HepG2 (cell line): ENCODE results near the gene FEV. TPM values are rescaled to one million over a fixed set of nuclear protein-coding genes. Genes with fewer than 3 reads are reported as not detected.

Experiments
- ATAC-seq: fragments of 200-7000 bp; cut with Tn5 transposase; 3 replicates; pipeline ENCODE4 v1.9.1; 2020; ENCODE audit warnings: mild to moderate bottlenecking, moderate library complexity
- BruUV-seq: library from RNA; stranded (reverse); fragments of 400-500 nt; replicated peaks from 2 replicates; lab custom pipeline; 2021; lab: Mats Ljungman, UMichigan
- CTCF ChIA-PET: fragments of 300-600 bp; formaldehyde crosslinking; extraction: SDS; loops from one replicate; lab custom pipeline; 2021; ENCODE audit warnings: low total read pairs, inconsistent platforms, low intra/inter-chr PET ratio; lab: Yijun Ruan, JAX
- POLR2A ChIA-PET: fragments of 350-600 bp; sonication (Branson Sonifier 250); formaldehyde crosslinking; loops from one replicate; lab custom pipeline; 2020; ENCODE audit warnings: antibody characterized with exemption, inconsistent platforms; lab: Yijun Ruan, JAX
- DNase-seq: peaks from one replicate; pipeline ENCODE4 v3.0.0-alpha.2; 2015; ENCODE audit warnings: low spot score
- FAIRE-seq: peaks from 3 replicates; lab custom pipeline; 2011; peaks lifted over from hg19 to GRCh38; lab: Jason Lieb, UNC
- H2AFZ ChIP-seq: one replicate; pipeline ENCODE4 v1.6.1; 2011; ENCODE audit warnings: low read length, inconsistent platforms
- H3K27ac ChIP-seq: fragments of 300-600 bp; 3 replicates; pipeline ENCODE4 v1.8.0; 2011; ENCODE audit warnings: mixed run types, mild to moderate bottlenecking, mixed read lengths, low read length, inconsistent platforms; ENCODE audit not compliant: insufficient read depth; ENCODE audit errors: extremely low read length
- H3K27me3 ChIP-seq, 2 experiments: fragments of 200-600 bp in 1 of 2; 2 replicates in 1 of 2; 3 replicates in 1 of 2; pipeline versions ENCODE4 v1.6.0 to v1.8.0; 2011; ENCODE audit warnings: low read length in 2 of 2, mild to moderate bottlenecking in 2 of 2, moderate library complexity in 2 of 2, inconsistent platforms in 1 of 2; ENCODE audit not compliant: insufficient read depth in 2 of 2, control insufficient read depth in 1 of 2
- H3K36me3 ChIP-seq, 2 experiments: fragments of 200-600 bp in 1 of 2; replicated peaks in 1 of 2; 2 replicates in 1 of 2; 3 replicates in 1 of 2; pipeline versions ENCODE4 v1.5.1 to v1.8.0; 2011; ENCODE audit warnings: low read length in 2 of 2, inconsistent platforms in 1 of 2; ENCODE audit not compliant: insufficient read depth in 2 of 2, control insufficient read depth in 1 of 2
- H3K4me1 ChIP-seq: 2 replicates; pipeline ENCODE4 v1.5.1; 2012; ENCODE audit warnings: low read length, inconsistent platforms; ENCODE audit not compliant: insufficient read depth
- H3K4me2 ChIP-seq: 2 replicates; pipeline ENCODE4 v1.6.0; 2011; ENCODE audit warnings: low read depth, low read length, inconsistent platforms
- H3K4me3 ChIP-seq, 3 experiments: fragments of 200-600 bp in 1 of 3; sonication (generic), shearing (Covaris generic) in 1 of 3; replicated peaks in 1 of 3; 2 replicates each; pipeline ENCODE4 v1.5.1; 2011 to 2016; ENCODE audit warnings: low read length in 3 of 3, inconsistent platforms in 2 of 3, low read depth in 2 of 3, mild to moderate bottlenecking in 2 of 3, control low read depth in 1 of 3, mixed read lengths in 1 of 3; ENCODE audit not compliant: insufficient read depth in 1 of 3
- H3K79me2 ChIP-seq: one replicate; pipeline ENCODE4 v1.6.1; 2011; ENCODE audit warnings: low read length, inconsistent platforms; ENCODE audit not compliant: insufficient read depth
- H3K9ac ChIP-seq: 2 replicates; pipeline ENCODE4 v1.6.0; 2011; ENCODE audit warnings: mild to moderate bottlenecking, low read depth, low read length, inconsistent platforms; ENCODE audit not compliant: insufficient read depth
- H3K9me3 ChIP-seq: 2 replicates; pipeline ENCODE4 v1.5.1; 2012; ENCODE audit warnings: mild to moderate bottlenecking, low read length
- H4K20me1 ChIP-seq: 2 replicates; pipeline ENCODE4 v1.6.0; 2011; ENCODE audit warnings: inconsistent platforms, mild to moderate bottlenecking, low read length, moderate library complexity; ENCODE audit not compliant: insufficient read depth
- ATF1 ChIP-seq: IDR thresholded peaks from 2 replicates; pipeline ENCODE4 v1.6.1; 2016; ENCODE audit warnings: mild to moderate bottlenecking, control low read depth
- CREB1 ChIP-seq, 2 experiments: fragments of 450-650 bp in 1 of 2; IDR thresholded peaks; 2 replicates each; pipeline ENCODE4 v1.6.1; 2016 to 2017; ENCODE audit warnings: control low read depth in 1 of 2, mild to moderate bottlenecking in 1 of 2, missing compliant biosample characterization in 1 of 2, missing genetic modification characterization in 1 of 2
- FOSL2 ChIP-seq: sonication (generic); formaldehyde crosslinking; IDR thresholded peaks from 2 replicates; pipeline ENCODE4 v1.4.0; 2020; ENCODE audit warnings: missing genetic modification reagents
- FOXK1 ChIP-seq: sonication (generic); formaldehyde crosslinking; IDR thresholded peaks from 2 replicates; pipeline ENCODE4 v1.4.0; 2020; ENCODE audit warnings: low read depth, missing genetic modification reagents, borderline replicate concordance
- HOXA7 ChIP-seq: sonication (generic); formaldehyde crosslinking; IDR thresholded peaks from 2 replicates; pipeline ENCODE4 v1.8.1; 2022; ENCODE audit warnings: mild to moderate bottlenecking, missing genetic modification reagents, moderate library complexity
- JDP2 ChIP-seq: sonication (generic); formaldehyde crosslinking; IDR thresholded peaks from 2 replicates; pipeline ENCODE4 v1.8.1; 2022; ENCODE audit warnings: missing genetic modification reagents, borderline replicate concordance
- MAFF ChIP-seq: IDR thresholded peaks from 2 replicates; pipeline ENCODE4 v1.6.1; 2011; ENCODE audit warnings: low read depth, low read length, improper control_type of control experiment
- MAFK ChIP-seq, 2 experiments: IDR thresholded peaks in 1 of 2; conservative IDR thresholded peaks in 1 of 2; 2 replicates each; pipeline ENCODE4 v1.6.1; 2011; ENCODE audit warnings: improper control_type of control experiment in 2 of 2, low read length in 2 of 2
- NKX3-1 ChIP-seq: sonication (generic); formaldehyde crosslinking; IDR thresholded peaks from 2 replicates; pipeline ENCODE4 v1.5.0; 2020; ENCODE audit warnings: missing genetic modification reagents
- RXRB ChIP-seq: IDR thresholded peaks from 2 replicates; pipeline ENCODE4 v1.6.1; 2016; ENCODE audit warnings: borderline replicate concordance, missing genetic modification reagents, missing compliant biosample characterization
- ZNF382 ChIP-seq: sonication (generic); formaldehyde crosslinking; IDR thresholded peaks from 2 replicates; pipeline ENCODE4 v1.5.0; 2020; ENCODE audit warnings: missing genetic modification reagents, mild to moderate bottlenecking, borderline replicate concordance
- ZNF432 ChIP-seq: sonication (generic); formaldehyde crosslinking; IDR thresholded peaks from 2 replicates; pipeline ENCODE4 v1.5.0; 2020; ENCODE audit warnings: missing genetic modification reagents, mild to moderate bottlenecking, borderline replicate concordance
- ZNF513 ChIP-seq: sonication (generic); formaldehyde crosslinking; conservative IDR thresholded peaks from 2 replicates; pipeline ENCODE4 v1.5.0; 2020; ENCODE audit warnings: missing genetic modification reagents
- ZNF576 ChIP-seq: sonication (generic); formaldehyde crosslinking; IDR thresholded peaks from 2 replicates; pipeline ENCODE4 v1.4.0; 2020; ENCODE audit warnings: mild to moderate bottlenecking, missing genetic modification reagents
- ZNF580 ChIP-seq: IDR thresholded peaks from 2 replicates; pipeline ENCODE4 v1.6.1; 2016; ENCODE audit warnings: low read depth, borderline replicate concordance
- ZNF619 ChIP-seq: sonication (generic); formaldehyde crosslinking; IDR thresholded peaks from 2 replicates; pipeline ENCODE4 v1.4.0; 2020; ENCODE audit warnings: mild to moderate bottlenecking, missing genetic modification reagents
- ZNF737 ChIP-seq: sonication (generic); formaldehyde crosslinking; IDR thresholded peaks from 2 replicates; pipeline ENCODE4 v1.5.0; 2020; ENCODE audit warnings: missing genetic modification reagents, mild to moderate bottlenecking, borderline replicate concordance
- ZNF782 ChIP-seq: sonication (generic); formaldehyde crosslinking; IDR thresholded peaks from 2 replicates; pipeline ENCODE4 v1.4.0; 2020; ENCODE audit warnings: missing genetic modification reagents, mild to moderate bottlenecking, borderline replicate concordance
- WGBS: methylation state at CpG from one replicate; pipeline ENCODE4 v1.1.6; 2017; ENCODE audit warnings: low lambda C conversion rate; 5-methylcytosine and 5-hydroxymethylcytosine counted together
- in situ Hi-C: cut with HindIII; loops from 2 replicates; pipeline ENCODE4 v1.10.0; 2017; ENCODE audit warnings: low pct_unique_long_range_greater_than_20kb; ENCODE audit not compliant: extremely low pct_ligation_motif_present
- intact Hi-C: fragments of 100-400 bp; cut with micrococcal nuclease; formaldehyde crosslinking; loops from one replicate; pipeline ENCODE4 v1.10.0; 2022; ENCODE audit not compliant: unreplicated experiment
- polyA plus RNA-seq, 8 experiments: library from polyadenylated mRNA; depleted of rRNA in 3 of 8; stranded (reverse) in 7 of 8; unstranded in 1 of 8; fragments of >200 nt; fragmentation: Illumina TruSeq in 4 of 8; extraction: Trizol in 4 of 8; gene quantifications; 2 replicates each; pipeline versions ENCODE4 v1.2.1 to v1.2.3, GENCODE V29; 2011 to 2016; ENCODE audit warnings: low read depth in 4 of 8, missing spikeins in 1 of 8, mixed read lengths in 1 of 8; ENCODE audit not compliant: insufficient read depth in 1 of 8
- total RNA-seq, 5 experiments: library from RNA; depleted of rRNA; stranded (reverse); fragments of >200 nt; fragmentation: Illumina TruSeq; extraction: Trizol; gene quantifications; 2 replicates each; pipeline ENCODE4 v1.2.3, GENCODE V29; 2016; ENCODE audit warnings: low read depth in 1 of 5

The FEV gene
- total and polyA plus RNA-seq, 2 of the 13 experiments (the other 11 are each of a cell fraction or from before 2014, with no cell fraction given), result not detected

- H3K79me2 ChIP-seq, result no peaks in the 10 kb centered on the region
- no peak overlapping the region for H3K4me3 ChIP-seq
- intact Hi-C loops, result loop anchor here (10.0 kb wide), 1 partner anchor 87 kb away; no protein-coding TSS in a partner anchor
- DNase-seq, result no peak
- no peak overlapping the region for H3K9ac ChIP-seq
- no peak overlapping the region for H3K27ac ChIP-seq
- ATAC-seq, result no peak
- BruUV-seq, result no TSS peak
- H2AFZ ChIP-seq, result no peak overlapping the region
- in situ Hi-C loops, result no loop called here
- no peak for FAIRE-seq
- H3K27me3 ChIP-seq, result peaks cover 1 to 76% of the 10 kb centered on the region in 2 experiments; a peak in 4 of 5 replicates
- ChIA-PET POLR2A (no interaction called here), CTCF (no interaction called here)
- no peaks in the 10 kb centered on the region for H3K36me3 ChIP-seq
- TF ChIP-seq MAFK (conservative IDR thresholded peaks at IDR 0.05 in 1 of 2, IDR thresholded peaks at IDR 0.05 in 1 of 2; ENCODE audit: low read length in 2 of 2), result peak; percentile 87 to 95
- TF ChIP-seq RXRB (CRISPR knock-in tag), result no peak
- no peak for TF ChIP-seq FOXK1 (CRISPR knock-in tag)
- TF ChIP-seq ZNF432 (CRISPR knock-in tag), result no peak
- TF ChIP-seq MAFF, result peak; percentile 90
- TF ChIP-seq HOXA7 (CRISPR knock-in tag), result no peak
- H3K4me1 ChIP-seq, result no peaks in the 10 kb centered on the region
- no peaks in the 10 kb centered on the region for H4K20me1 ChIP-seq
- H3K9me3 ChIP-seq, result no peaks in the 10 kb centered on the region
- H3K4me2 ChIP-seq, result no peak overlapping the region
- 50% methylated on average over 7 of the region's 7 CpGs for WGBS
These were observed 32.8 kb downstream of the FEV start for GRCh38 chr2:218952160-218952559.

GRCh38 chr2:218946621-218947020 is 38.4 kb downstream of the FEV start:
- Histone ChIP-seq H4K20me1 (no peaks in the 10 kb centered on the region), H3K4me1 (no peaks in the 10 kb centered on the region), H2AFZ (no peak overlapping the region), H3K4me3 (no peak overlapping the region), H3K79me2 (no peaks in the 10 kb centered on the region), H3K27ac (no peak overlapping the region), H3K27me3 (peaks cover 1 to 60% of the 10 kb centered on the region in 2 experiments; a peak in 4 of 5 replicates), H3K9ac (no peak overlapping the region), H3K36me3 (no peaks in the 10 kb centered on the region), H3K4me2 (no peak overlapping the region), H3K9me3 (no peaks in the 10 kb centered on the region)
- FAIRE-seq (no peak), ATAC-seq (no peak), DNase-seq (no peak)
- 10% methylated on average over 1 of the region's 1 CpG for WGBS
- intact Hi-C loops, result no loop called here
- BruUV-seq, result no TSS peak
- ChIA-PET POLR2A (no interaction called here), CTCF (no interaction called here)
- in situ Hi-C loops, result no loop called here
- TF ChIP-seq ZNF576 (CRISPR knock-in tag), result no peak
- TF ChIP-seq FOSL2 (CRISPR knock-in tag), result no peak
- no peak for TF ChIP-seq JDP2 (CRISPR knock-in tag)
- TF ChIP-seq NKX3-1 (CRISPR knock-in tag), result no peak
- no peak for TF ChIP-seq ZNF737 (CRISPR knock-in tag)
- TF ChIP-seq ZNF580 (CRISPR knock-in tag), result no peak
- no peak for TF ChIP-seq ATF1 (CRISPR knock-in tag)
- TF ChIP-seq ZNF382 (CRISPR knock-in tag), result no peak
- no peak for TF ChIP-seq ZNF513 (CRISPR knock-in tag)
- TF ChIP-seq CREB1 (IDR thresholded peaks at IDR 0.05), result no peak
- TF ChIP-seq CREB1 (CRISPR knock-in tag; IDR thresholded peaks at IDR 0.05), result no peak
- TF ChIP-seq ZNF782 (CRISPR knock-in tag), result no peak
- no peak for TF ChIP-seq ZNF619 (CRISPR knock-in tag)
